ENCODE data around the gene SLC12A5.

GRCh38 chr20:46055269-46055668 lies 26.3 kb downstream of the SLC12A5 start:
- no peak for TF ChIP-seq ZNF23 (tag by site-specific recombination; IDR thresholded peaks at IDR 0.05; ENCODE audit: borderline replicate concordance)
- TF ChIP-seq, protein P1, sequence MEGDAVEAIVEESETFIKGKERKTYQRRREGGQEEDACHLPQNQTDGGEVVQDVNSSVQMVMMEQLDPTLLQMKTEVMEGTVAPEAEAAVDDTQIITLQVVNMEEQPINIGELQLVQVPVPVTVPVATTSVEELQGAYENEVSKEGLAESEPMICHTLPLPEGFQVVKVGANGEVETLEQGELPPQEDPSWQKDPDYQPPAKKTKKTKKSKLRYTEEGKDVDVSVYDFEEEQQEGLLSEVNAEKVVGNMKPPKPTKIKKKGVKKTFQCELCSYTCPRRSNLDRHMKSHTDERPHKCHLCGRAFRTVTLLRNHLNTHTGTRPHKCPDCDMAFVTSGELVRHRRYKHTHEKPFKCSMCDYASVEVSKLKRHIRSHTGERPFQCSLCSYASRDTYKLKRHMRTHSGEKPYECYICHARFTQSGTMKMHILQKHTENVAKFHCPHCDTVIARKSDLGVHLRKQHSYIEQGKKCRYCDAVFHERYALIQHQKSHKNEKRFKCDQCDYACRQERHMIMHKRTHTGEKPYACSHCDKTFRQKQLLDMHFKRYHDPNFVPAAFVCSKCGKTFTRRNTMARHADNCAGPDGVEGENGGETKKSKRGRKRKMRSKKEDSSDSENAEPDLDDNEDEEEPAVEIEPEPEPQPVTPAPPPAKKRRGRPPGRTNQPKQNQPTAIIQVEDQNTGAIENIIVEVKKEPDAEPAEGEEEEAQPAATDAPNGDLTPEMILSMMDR (tag by site-specific recombination; IDR thresholded peaks at IDR 0.05), result no peak
- TF ChIP-seq INSM2 (tag by site-specific recombination; IDR thresholded peaks at IDR 0.05), result no peak
- TF ChIP-seq PRDM1 (tag by site-specific recombination; IDR thresholded peaks at IDR 0.05), result no peak
- TF ChIP-seq, protein P2, sequence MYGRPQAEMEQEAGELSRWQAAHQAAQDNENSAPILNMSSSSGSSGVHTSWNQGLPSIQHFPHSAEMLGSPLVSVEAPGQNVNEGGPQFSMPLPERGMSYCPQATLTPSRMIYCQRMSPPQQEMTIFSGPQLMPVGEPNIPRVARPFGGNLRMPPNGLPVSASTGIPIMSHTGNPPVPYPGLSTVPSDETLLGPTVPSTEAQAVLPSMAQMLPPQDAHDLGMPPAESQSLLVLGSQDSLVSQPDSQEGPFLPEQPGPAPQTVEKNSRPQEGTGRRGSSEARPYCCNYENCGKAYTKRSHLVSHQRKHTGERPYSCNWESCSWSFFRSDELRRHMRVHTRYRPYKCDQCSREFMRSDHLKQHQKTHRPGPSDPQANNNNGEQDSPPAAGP (tag by site-specific recombination; IDR thresholded peaks at IDR 0.05), result no peak
- no peak for TF ChIP-seq ZNF335 (tag by site-specific recombination; conservative IDR thresholded peaks at IDR 0.05)
- TF ChIP-seq YY1 (tag by site-specific recombination; IDR thresholded peaks at IDR 0.05), result no peak
